GM12875 (cell line): ENCODE measurements around the gene RRP15.
A peak's percentile ranks its signal among the peaks of the same experiment; 100 is the strongest.

Experiments
- H3K4me3 ChIP-seq: one replicate; pipeline ENCODE4 v1.5.1; 2011; ENCODE audit warnings: low read depth, low read length, control low read depth
- TF ChIP-seq, protein P1 (sequence below): IDR thresholded peaks from 2 replicates; pipeline ENCODE4 v1.5.1; 2011; ENCODE audit warnings: low read depth, mild to moderate bottlenecking, control low read depth, inconsistent platforms, low read length, moderate library complexity, borderline replicate concordance; ENCODE audit not compliant: insufficient read depth

Gene RRP15

DNA sequence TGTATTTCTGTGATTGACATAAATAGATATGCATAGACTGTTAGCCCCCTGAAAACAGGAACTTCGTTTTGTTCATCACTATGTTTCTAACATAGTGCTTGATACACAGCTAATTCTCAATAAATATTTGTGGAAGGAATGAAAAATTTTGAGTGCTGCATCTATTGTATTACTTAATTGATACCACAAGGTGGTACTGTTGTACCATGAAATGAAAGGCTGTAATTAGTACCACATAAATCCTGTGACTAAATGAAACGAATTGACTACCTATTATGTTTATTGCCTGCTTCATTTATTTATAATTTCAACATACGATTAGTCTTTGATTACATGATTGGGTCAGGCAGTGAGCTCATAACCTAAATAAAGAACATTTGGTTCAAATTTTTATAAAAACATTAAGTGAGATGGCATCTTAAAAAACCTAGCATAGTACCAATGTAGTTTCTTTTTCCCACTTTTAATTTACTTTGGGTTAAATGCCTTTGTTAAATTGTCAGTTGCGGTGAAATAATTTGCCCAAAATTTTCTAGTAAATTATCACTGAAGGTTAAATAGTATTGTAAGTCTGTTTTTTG lies 45.0 kb downstream of the RRP15 start:
- TF ChIP-seq, protein P1, sequence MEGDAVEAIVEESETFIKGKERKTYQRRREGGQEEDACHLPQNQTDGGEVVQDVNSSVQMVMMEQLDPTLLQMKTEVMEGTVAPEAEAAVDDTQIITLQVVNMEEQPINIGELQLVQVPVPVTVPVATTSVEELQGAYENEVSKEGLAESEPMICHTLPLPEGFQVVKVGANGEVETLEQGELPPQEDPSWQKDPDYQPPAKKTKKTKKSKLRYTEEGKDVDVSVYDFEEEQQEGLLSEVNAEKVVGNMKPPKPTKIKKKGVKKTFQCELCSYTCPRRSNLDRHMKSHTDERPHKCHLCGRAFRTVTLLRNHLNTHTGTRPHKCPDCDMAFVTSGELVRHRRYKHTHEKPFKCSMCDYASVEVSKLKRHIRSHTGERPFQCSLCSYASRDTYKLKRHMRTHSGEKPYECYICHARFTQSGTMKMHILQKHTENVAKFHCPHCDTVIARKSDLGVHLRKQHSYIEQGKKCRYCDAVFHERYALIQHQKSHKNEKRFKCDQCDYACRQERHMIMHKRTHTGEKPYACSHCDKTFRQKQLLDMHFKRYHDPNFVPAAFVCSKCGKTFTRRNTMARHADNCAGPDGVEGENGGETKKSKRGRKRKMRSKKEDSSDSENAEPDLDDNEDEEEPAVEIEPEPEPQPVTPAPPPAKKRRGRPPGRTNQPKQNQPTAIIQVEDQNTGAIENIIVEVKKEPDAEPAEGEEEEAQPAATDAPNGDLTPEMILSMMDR: no peak
- no peak overlapping the region for H3K4me3 ChIP-seq

DNA sequence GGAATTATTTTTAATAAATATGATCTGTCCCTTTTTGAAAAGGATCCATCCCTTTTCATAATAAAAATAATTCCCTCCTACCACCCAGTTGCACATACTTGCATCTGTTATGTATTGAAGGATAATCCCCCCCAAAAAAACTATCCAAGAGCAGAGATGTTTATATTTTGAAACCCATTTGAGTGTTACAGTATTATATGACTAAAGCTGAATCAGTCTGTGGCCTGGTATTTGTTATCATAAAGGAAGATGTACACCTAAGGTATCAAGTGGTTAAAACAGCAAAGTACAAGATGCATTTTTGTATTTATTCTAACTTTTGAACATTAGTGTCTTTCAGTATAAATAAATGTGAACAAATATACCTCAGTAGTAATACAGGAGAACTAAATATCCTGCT lies 47.3 kb downstream of the RRP15 start:
- TF ChIP-seq, protein P1: no peak
- no peak overlapping the region for H3K4me3 ChIP-seq

DNA sequence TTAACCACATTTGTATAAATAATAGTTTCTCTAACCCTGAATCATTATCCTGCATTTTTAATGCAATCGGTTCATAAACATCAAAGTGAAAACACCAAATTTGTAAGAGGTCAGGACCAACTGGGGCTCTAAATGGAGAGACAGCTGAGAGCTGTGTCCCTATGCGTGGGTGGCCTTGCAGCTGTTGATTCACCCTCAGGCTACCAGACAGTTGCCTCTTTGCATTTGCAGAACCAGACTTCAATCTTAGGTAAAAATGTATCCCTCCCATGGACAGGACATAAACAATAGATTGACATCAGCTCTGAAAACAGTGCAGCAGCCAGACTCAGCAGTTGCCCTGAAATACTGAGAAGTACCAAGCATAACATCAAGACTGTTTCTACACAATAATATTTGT lies 51.2 kb downstream of the RRP15 start:
- no peak overlapping the region for H3K4me3 ChIP-seq
- TF ChIP-seq, protein P1: no peak

DNA sequence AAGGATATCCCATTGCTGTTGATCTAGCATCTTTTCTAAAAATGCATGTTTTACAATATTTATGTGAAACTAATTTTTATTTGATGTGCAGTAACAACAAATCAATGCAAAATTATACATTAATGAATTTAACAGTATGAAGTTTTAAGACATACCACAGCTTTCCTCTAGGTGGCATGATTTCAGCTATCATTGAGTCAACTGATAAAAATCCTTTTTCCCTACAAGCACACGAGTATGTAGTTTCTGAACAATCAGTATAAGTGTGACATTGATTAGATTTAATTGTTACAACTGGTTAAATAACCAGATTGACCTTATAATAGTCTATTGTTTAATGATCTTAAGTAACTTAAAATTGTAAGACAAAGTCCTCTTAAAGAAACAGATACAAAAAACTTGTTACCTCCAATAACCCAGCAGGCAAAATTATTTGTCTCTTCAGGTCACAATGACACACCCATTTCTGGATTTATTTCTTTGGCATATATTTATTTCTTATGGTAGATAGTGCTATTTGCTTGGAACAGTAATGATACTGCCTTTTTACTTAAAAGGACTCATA lies 54.3 kb downstream of the RRP15 start:
- TF ChIP-seq, protein P1: peak; percentile 46; the same call in 1 of the 2 replicates

DNA sequence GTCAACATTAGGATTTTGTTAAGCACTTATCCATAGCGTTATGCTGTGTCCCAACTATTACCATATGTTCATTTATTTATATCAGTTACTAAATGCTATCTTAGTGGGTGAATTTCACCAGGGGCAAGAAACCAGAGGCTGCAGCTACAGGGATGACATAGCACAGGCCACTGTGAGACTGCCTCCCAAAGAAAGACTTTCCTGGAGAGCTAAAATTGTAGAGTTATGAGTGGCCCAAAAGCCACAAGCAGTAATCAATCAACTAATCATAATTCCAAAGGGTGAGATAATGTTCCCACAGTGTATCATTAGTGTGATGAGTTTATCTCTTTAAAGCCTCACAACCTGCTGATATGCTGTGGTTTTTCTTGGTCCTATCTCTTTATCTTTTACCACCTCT lies 56.2 kb downstream of the RRP15 start:
- TF ChIP-seq, protein P1: no peak
- no peak overlapping the region for H3K4me3 ChIP-seq

More for the DNA sequence above, 54.3 kb downstream of the RRP15 start:
- H3K4me3 ChIP-seq: no peak overlapping the region

DNA sequence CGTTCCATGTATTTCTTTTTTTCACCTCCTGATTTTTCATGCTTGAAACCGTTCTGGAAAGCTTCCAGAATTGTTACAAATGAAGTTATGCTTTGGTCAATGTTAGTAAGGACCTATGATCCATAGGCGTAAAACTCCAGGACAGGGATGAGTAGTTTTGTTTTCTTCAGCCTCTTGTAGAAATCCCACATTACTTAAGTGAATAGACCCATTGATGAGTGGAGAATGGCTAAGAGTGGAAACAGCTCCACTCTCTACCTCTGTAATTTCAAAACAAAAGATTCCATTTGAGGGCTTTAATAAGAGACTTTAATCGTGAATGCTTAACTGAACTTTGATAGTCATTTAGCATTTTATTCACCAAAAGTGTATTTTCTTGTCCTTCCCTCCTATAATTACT lies 57.0 kb downstream of the RRP15 start:
- no peak overlapping the region for H3K4me3 ChIP-seq
- TF ChIP-seq, protein P1: no peak
